PC-9 (cell line): Measurements from ENCODE around the gene MYCL. TPM values are rescaled to one million over a fixed set of nuclear protein-coding genes. Genes with fewer than 3 reads are reported as not detected.

Experiments
- BruUV-seq: library from RNA; stranded (reverse); fragments of 400-500 nt; replicated peaks from 2 replicates; lab custom pipeline; 2021; lab: Mats Ljungman, UMichigan
- CTCF ChIA-PET: fragments of 300-600 bp; sonication (Branson Sonifier 250); formaldehyde crosslinking; loops from one replicate; lab custom pipeline; 2022; ENCODE audit warnings: antibody characterized with exemption; lab: Charles Lee
- POLR2A ChIA-PET: fragments of 300-600 bp; sonication (Branson Sonifier 250); formaldehyde crosslinking; loops from one replicate; lab custom pipeline; 2022; ENCODE audit warnings: antibody characterized with exemption; ENCODE audit not compliant: unreplicated experiment; lab: Charles Lee
- DNase-seq, 2 experiments: peaks; one replicate each; pipeline versions ENCODE4 v3.0.0 to v3.0.0-alpha.2; 2015 to 2022; ENCODE audit warnings: mixed read lengths in 1 of 2
- H2AFZ ChIP-seq: fragments of 200-600 bp; sonication (generic); 2 replicates; pipeline ENCODE4 v1.8.1; 2017; ENCODE audit warnings: antibody characterized with exemption
- H3F3A ChIP-seq: fragments of 200-600 bp; sonication (generic); 2 replicates; pipeline ENCODE4 v1.8.1; 2017; ENCODE audit warnings: antibody characterized with exemption, mild to moderate bottlenecking, low read depth; ENCODE audit not compliant: insufficient read depth
- H3K27ac ChIP-seq: fragments of 200-600 bp; sonication (generic); 2 replicates; pipeline ENCODE4 v1.6.1; 2016; ENCODE audit warnings: mixed run types
- H3K27me3 ChIP-seq: fragments of 200-600 bp; sonication (generic); 2 replicates; pipeline ENCODE4 v1.6.1; 2016; ENCODE audit warnings: low read depth, mixed run types; ENCODE audit not compliant: insufficient read depth
- H3K36me3 ChIP-seq: fragments of 200-600 bp; sonication (generic); 2 replicates; pipeline ENCODE4 v1.6.1; 2016; ENCODE audit warnings: low read depth, mixed run types
- H3K4me1 ChIP-seq: fragments of 200-600 bp; sonication (generic); replicated peaks from 2 replicates; pipeline ENCODE4 v1.6.1; 2016; ENCODE audit warnings: mixed run types; ENCODE audit not compliant: insufficient read depth
- H3K4me2 ChIP-seq: fragments of 200-600 bp; sonication (generic); 2 replicates; pipeline ENCODE4 v1.6.1; 2017; ENCODE audit warnings: mixed run types
- H3K4me3 ChIP-seq: fragments of 200-600 bp; sonication (generic); 2 replicates; pipeline ENCODE4 v1.6.1; 2016; ENCODE audit warnings: mixed run types
- H3K79me2 ChIP-seq: fragments of 200-600 bp; sonication (generic); 2 replicates; pipeline ENCODE4 v1.6.1; 2017; ENCODE audit warnings: low read depth, mixed run types
- H3K9me2 ChIP-seq: fragments of 200-600 bp; sonication (generic); 2 replicates; pipeline ENCODE4 v1.8.1; 2017; ENCODE audit warnings: mild to moderate bottlenecking; ENCODE audit not compliant: insufficient read depth
- H3K9me3 ChIP-seq: fragments of 200-600 bp; sonication (generic); 2 replicates; pipeline ENCODE4 v1.8.1; 2016; ENCODE audit warnings: low read depth; ENCODE audit not compliant: insufficient read depth
- H4K20me1 ChIP-seq: fragments of 200-600 bp; sonication (generic); 2 replicates; pipeline ENCODE4 v1.8.1; 2017; ENCODE audit not compliant: insufficient read depth
- CTCF ChIP-seq: fragments of 200-600 bp; sonication (generic); conservative IDR thresholded peaks from 2 replicates; pipeline ENCODE4 v1.6.1; 2017; ENCODE audit warnings: mixed run types, antibody characterized with exemption, mild to moderate bottlenecking, moderate library complexity
- EZH2 ChIP-seq: fragments of 200-600 bp; sonication (generic); IDR thresholded peaks from 2 replicates; pipeline ENCODE4 v1.8.0; 2017; ENCODE audit warnings: antibody characterized with exemption, low read depth
- intact Hi-C: fragments of 100-400 bp; cut with micrococcal nuclease; formaldehyde crosslinking; loops from one replicate; pipeline ENCODE4 v1.10.0; 2022; ENCODE audit not compliant: unreplicated experiment
- total RNA-seq: library from RNA; stranded (reverse); gene quantifications from 2 replicates; pipeline ENCODE4 v1.2.3, GENCODE V29; 2021

MYCL gene
- total RNA-seq, 1 experiment from 2014 or later: 3.8 TPM

- CTCF ChIA-PET: interaction anchor here (1.0 kb wide), 1 partner anchor 49 kb away, joined by 8 read pairs; the partner anchor contains the start of gene MYCL
- TF ChIP-seq CTCF (no peak), EZH2 (no peak)
- peak overlapping the region; percentile 83 for H3K27ac ChIP-seq
- peak in 1 of 2 experiments; percentile 60 for DNase-seq
- no TSS peak for BruUV-seq
- no peak overlapping the region for H2AFZ ChIP-seq
- intact Hi-C loops: no loop called here
- H4K20me1 ChIP-seq: peaks cover 42% of the 10 kb centered on the region
- H3K27me3 ChIP-seq: no peaks in the 10 kb centered on the region
- H3K36me3 ChIP-seq: peaks cover 19% of the 10 kb centered on the region
- H3K4me1 ChIP-seq: peaks cover 37% of the 10 kb centered on the region
- POLR2A ChIA-PET: interaction anchor here (0.6 kb wide), 1 partner anchor 49 kb away, joined by 3 read pairs; no protein-coding TSS in a partner anchor
- H3K4me3 ChIP-seq: peak overlapping the region; percentile 7; the same call in 1 of the 2 replicates
- H3K79me2 ChIP-seq: peaks cover 26% of the 10 kb centered on the region
- H3K9me2 ChIP-seq: no peaks in the 10 kb centered on the region
- H3F3A ChIP-seq: peaks cover 35% of the 10 kb centered on the region
- H3K9me3 ChIP-seq: no peaks in the 10 kb centered on the region
- H3K4me2 ChIP-seq: peak overlapping the region; percentile 46
Observed at GRCh38 chr1:39852876-39853275, 48.8 kb downstream of the MYCL start.

GRCh38 chr1:39852214-39852791 lies 49.4 kb downstream of the MYCL start:
- H3K36me3 ChIP-seq: peaks cover 24% of the 10 kb centered on the region
- H3K4me3 ChIP-seq: no peak overlapping the region
- no peak for TF ChIP-seq EZH2
- TF ChIP-seq CTCF: no peak
- no peak overlapping the region for H2AFZ ChIP-seq
- BruUV-seq: no TSS peak
- H3F3A ChIP-seq: peaks cover 35% of the 10 kb centered on the region
- H3K79me2 ChIP-seq: peaks cover 26% of the 10 kb centered on the region
- CTCF ChIA-PET: interaction anchor here (1.0 kb wide), 1 partner anchor 50 kb away, joined by 8 read pairs; the partner anchor contains the start of gene MYCL
- POLR2A ChIA-PET: interaction anchor here (0.6 to 0.7 kb wide), 3 partner anchors 50 to 1010 kb away, joined by 3 to 4 read pairs (median 3); partner anchors contain the start of gene CITED4
- intact Hi-C loops: no loop called here
- DNase-seq: peak; percentile 22 to 96
- no peaks in the 10 kb centered on the region for H3K27me3 ChIP-seq
- H4K20me1 ChIP-seq: peaks cover 42% of the 10 kb centered on the region
- peaks cover 37% of the 10 kb centered on the region for H3K4me1 ChIP-seq
- H3K27ac ChIP-seq: peak overlapping the region; percentile 83
- no peaks in the 10 kb centered on the region for H3K9me2 ChIP-seq
- no peaks in the 10 kb centered on the region for H3K9me3 ChIP-seq
- peak overlapping the region; percentile 46 for H3K4me2 ChIP-seq

GRCh38 chr1:39850606-39851216 lies 51.0 kb downstream of the MYCL start:
- Histone ChIP-seq H3K4me1 (peaks cover 37% of the 10 kb centered on the region), H3K9me3 (no peaks in the 10 kb centered on the region), H3F3A (peaks cover 35% of the 10 kb centered on the region), H3K27ac (no peak overlapping the region), H4K20me1 (peaks cover 34% of the 10 kb centered on the region), H3K36me3 (peaks cover 24% of the 10 kb centered on the region), H3K4me2 (no peak overlapping the region), H3K4me3 (no peak overlapping the region), H3K79me2 (peaks cover 26% of the 10 kb centered on the region), H2AFZ (no peak overlapping the region), H3K27me3 (no peaks in the 10 kb centered on the region), H3K9me2 (no peaks in the 10 kb centered on the region)
- TF ChIP-seq EZH2 (no peak), CTCF (no peak)
- intact Hi-C loops: no loop called here
- POLR2A ChIA-PET: no interaction called here
- no TSS peak for BruUV-seq
- CTCF ChIA-PET: no interaction called here
- no peak for DNase-seq
